H1 (cell line): ENCODE measurements around the gene ITGB8.

Source experiments
- ASH2L ChIP-seq: fragments of 200-600, 300-600 bp; sonication (generic); IDR thresholded peaks from one replicate; pipeline ENCODE4 v1.7.1; 2017; ENCODE audit warnings: low read length
- BRCA1 ChIP-seq: IDR thresholded peaks from 2 replicates; pipeline ENCODE4 v1.6.1; 2012; ENCODE audit warnings: low read depth, low read length, improper control_type of control experiment
- CBX5 ChIP-seq: fragments of 300-800, 300-1000 bp; sonication (generic); IDR thresholded peaks from 2 replicates; pipeline ENCODE4 v1.7.1; 2016; ENCODE audit warnings: antibody characterized with exemption, low read length, low read depth
- EP300 ChIP-seq, 2 experiments: IDR thresholded peaks; 1 replicate in 1 of 2; 2 replicates in 1 of 2; pipeline ENCODE4 v1.6.1; 2011 to 2012; ENCODE audit warnings: low read depth in 2 of 2, low read length in 2 of 2, mild to moderate bottlenecking in 2 of 2, borderline replicate concordance in 1 of 2, inconsistent platforms in 1 of 2, moderate library complexity in 1 of 2
- GTF2F1 ChIP-seq: IDR thresholded peaks from 2 replicates; pipeline ENCODE4 v1.6.1; 2012; ENCODE audit warnings: low read depth, low read length, improper control_type of control experiment, borderline replicate concordance
- NRF1 ChIP-seq: IDR thresholded peaks from 2 replicates; pipeline ENCODE4 v1.6.1; 2011; ENCODE audit warnings: mild to moderate bottlenecking, low read depth, low read length, improper control_type of control experiment
- POLR2AphosphoS5 ChIP-seq: IDR thresholded peaks from 2 replicates; pipeline ENCODE4 v1.6.1; 2011; ENCODE audit warnings: low read depth, low read length
- RAD21 ChIP-seq, 2 experiments: IDR thresholded peaks in 1 of 2; conservative IDR thresholded peaks in 1 of 2; 2 replicates each; pipeline ENCODE4 v1.6.1; 2011; ENCODE audit warnings: low read depth in 2 of 2, low read length in 2 of 2, improper control_type of control experiment in 1 of 2, inconsistent platforms in 1 of 2, mild to moderate bottlenecking in 1 of 2, moderate library complexity in 1 of 2
- ZNF274 ChIP-seq: IDR thresholded peaks from 2 replicates; pipeline ENCODE4 v1.7.0; 2012; ENCODE audit warnings: low read length, borderline replicate concordance; ENCODE audit errors: extremely low read depth
- TF ChIP-seq, protein P1 (sequence below), 3 experiments: IDR thresholded peaks; 1 replicate in 2 of 3; 2 replicates in 1 of 3; pipeline versions ENCODE4 v1.5.1 to v1.6.1; 2011; ENCODE audit warnings: low read length in 3 of 3, mild to moderate bottlenecking in 3 of 3, inconsistent platforms in 2 of 3, low read depth in 1 of 3, moderate library complexity in 1 of 3; ENCODE audit not compliant: insufficient read depth in 1 of 3; ENCODE audit errors: control extremely low read depth in 1 of 3
- TF ChIP-seq, protein P2 (sequence below): IDR thresholded peaks from 2 replicates; pipeline ENCODE4 v1.6.1; 2012; ENCODE audit warnings: inconsistent platforms
- TF ChIP-seq, protein P3 (sequence below): IDR thresholded peaks from 2 replicates; pipeline ENCODE4 v1.6.1; 2011; ENCODE audit warnings: low read depth, mild to moderate bottlenecking, low read length; ENCODE audit not compliant: insufficient read depth

DNA sequence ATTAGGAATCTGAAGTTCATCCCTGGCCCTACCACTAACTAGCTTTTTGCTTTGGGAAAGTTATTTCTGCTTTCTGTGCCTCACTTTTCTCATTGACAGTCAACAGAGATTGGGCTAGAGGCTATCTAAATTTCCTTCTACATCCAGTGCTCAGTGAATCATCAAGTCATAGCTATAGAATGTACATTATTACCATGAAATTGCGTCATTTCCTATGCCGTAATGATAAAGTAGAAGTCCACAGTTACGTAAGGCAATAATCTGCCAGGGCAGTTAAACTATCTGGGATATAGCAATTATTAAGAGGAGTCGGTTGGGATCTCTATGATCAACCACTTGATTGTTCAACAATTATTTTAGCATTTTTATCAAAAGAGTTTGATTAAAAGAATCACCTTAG is 64.4 kb downstream of the ITGB8 start:
- no peak for TF ChIP-seq RAD21 (IDR thresholded peaks at IDR 0.05 in 1 of 2, conservative IDR thresholded peaks at IDR 0.05 in 1 of 2; ENCODE audit: low read depth in 2 of 2, low read length in 2 of 2)
- no peak for TF ChIP-seq POLR2AphosphoS5
- TF ChIP-seq, protein P1, sequence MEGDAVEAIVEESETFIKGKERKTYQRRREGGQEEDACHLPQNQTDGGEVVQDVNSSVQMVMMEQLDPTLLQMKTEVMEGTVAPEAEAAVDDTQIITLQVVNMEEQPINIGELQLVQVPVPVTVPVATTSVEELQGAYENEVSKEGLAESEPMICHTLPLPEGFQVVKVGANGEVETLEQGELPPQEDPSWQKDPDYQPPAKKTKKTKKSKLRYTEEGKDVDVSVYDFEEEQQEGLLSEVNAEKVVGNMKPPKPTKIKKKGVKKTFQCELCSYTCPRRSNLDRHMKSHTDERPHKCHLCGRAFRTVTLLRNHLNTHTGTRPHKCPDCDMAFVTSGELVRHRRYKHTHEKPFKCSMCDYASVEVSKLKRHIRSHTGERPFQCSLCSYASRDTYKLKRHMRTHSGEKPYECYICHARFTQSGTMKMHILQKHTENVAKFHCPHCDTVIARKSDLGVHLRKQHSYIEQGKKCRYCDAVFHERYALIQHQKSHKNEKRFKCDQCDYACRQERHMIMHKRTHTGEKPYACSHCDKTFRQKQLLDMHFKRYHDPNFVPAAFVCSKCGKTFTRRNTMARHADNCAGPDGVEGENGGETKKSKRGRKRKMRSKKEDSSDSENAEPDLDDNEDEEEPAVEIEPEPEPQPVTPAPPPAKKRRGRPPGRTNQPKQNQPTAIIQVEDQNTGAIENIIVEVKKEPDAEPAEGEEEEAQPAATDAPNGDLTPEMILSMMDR (IDR thresholded peaks at IDR 0.05; ENCODE audit: control extremely low read depth in 1 of 3, insufficient read depth in 1 of 3, low read depth in 1 of 3, low read length in 3 of 3), result no peak
- no peak for TF ChIP-seq CBX5
- no peak for TF ChIP-seq ZNF274
- TF ChIP-seq, protein P2, sequence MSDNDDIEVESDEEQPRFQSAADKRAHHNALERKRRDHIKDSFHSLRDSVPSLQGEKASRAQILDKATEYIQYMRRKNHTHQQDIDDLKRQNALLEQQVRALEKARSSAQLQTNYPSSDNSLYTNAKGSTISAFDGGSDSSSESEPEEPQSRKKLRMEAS, result no peak
- TF ChIP-seq ASH2L, result no peak
- no peak for TF ChIP-seq NRF1
- TF ChIP-seq, protein P3, sequence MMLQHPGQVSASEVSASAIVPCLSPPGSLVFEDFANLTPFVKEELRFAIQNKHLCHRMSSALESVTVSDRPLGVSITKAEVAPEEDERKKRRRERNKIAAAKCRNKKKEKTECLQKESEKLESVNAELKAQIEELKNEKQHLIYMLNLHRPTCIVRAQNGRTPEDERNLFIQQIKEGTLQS, result no peak
- TF ChIP-seq GTF2F1, result no peak
- TF ChIP-seq BRCA1, result no peak
- no peak for TF ChIP-seq EP300 (IDR thresholded peaks at IDR 0.05; ENCODE audit: borderline replicate concordance in 1 of 2, low read depth in 2 of 2, low read length in 2 of 2)
